Right kidney (tissue), 1 donor: Measurements from ENCODE around the gene TECR.
"Not testable (repeated sequence)": the region's sequence is repeated elsewhere in the genome, so short reads cannot be mapped to it uniquely, and the experiment has no call there.

Experiments used
- DNase-seq: peaks from one replicate; pipeline ENCODE4 v3.0.0-alpha.2; 2016

TECR gene

GRCh38 chr19:14533450-14533849, 4.1 kb downstream of the TECR start:
- DNase-seq: no peak

DNA sequence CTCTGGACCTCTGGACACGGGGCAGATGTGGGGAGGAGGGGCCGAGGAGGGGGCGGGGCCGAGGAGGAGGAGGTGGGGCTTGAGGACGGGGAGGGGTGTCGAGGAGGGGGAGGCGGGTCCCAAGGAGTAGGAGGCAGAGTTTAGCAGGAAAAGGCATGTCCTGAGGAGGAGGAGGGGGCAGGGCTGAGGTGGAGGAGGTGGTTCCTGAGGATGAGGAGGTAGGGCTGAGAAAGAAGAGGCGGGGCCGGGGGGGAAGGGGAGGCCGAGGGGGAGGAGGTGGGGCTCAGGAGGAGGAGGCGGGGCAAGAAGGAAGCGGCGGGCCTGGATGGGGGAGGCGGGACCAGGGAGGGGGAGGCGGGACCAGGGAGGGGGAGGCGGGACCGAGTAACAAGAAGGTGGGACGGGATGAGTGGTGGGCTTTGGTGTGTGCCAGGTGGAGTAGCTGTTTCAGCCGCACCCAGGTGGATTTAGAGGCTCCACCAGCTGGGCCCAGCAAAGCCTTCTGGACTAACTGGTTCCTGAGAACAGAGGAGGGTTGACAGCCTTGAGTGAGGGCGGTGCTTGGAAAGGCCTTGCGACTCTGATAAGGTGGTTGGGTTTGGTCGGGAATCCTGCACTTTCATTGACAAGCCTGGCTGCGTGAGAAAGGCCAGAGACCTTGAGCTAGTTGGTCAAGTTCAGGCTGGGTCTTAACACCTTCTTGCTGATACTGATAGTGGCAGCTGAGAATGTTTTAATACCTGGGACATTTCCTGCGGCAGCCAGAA, 7.7 kb downstream of the TECR start:
- DNase-seq: peak; percentile 29

- DNase-seq: no peak
These were observed 11.5 kb downstream of the TECR start for GRCh38 chr19:14540741-14541525.

- DNase-seq: not testable (repeated sequence)
These were observed 12.6 kb downstream of the TECR start for GRCh38 chr19:14541979-14542378.

- DNase-seq: no peak
These were observed 13.4 kb downstream of the TECR start for GRCh38 chr19:14542711-14543328.

- no peak for DNase-seq
These were observed 14.7 kb downstream of the TECR start for GRCh38 chr19:14544047-14544446.

DNA sequence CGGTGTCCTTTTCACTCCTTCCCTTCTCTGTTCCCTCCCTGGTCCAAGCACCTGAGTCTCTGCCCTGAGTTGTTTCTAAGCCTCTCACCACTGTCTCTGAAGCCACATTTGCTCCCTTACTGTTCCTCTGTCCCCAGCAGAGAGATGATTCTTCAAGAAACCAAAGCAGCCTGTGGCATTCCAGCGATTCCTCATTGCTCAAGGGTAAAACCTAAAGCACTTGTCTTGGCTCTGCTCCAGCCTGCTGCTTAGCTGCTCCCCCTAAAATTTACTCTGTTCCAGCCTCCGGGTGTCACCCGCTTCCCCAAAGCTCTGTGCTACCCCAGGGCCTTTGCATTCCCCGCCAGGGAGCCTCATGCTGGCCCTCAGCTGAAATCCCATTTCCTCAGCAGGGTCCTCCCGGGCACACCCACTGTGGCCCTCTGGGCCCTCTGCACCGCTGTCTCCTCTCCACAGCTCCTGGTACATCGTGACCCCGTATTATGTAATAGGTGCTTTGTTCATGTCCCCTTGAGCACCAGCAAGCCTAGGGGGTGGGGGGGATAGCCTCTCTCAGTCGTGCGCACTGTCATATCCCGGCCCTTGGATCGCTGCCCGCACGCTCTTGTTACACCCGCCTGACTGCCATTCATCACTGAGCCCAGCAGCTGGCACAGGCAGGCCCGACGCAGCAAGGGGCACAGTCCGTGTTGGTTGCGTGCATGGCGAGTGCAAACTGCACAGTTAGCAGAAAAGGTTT, 15.8 kb downstream of the TECR start:
- no peak for DNase-seq

GRCh38 chr19:14545716-14546082, 16.3 kb downstream of the TECR start:
- DNase-seq: no peak

DNA sequence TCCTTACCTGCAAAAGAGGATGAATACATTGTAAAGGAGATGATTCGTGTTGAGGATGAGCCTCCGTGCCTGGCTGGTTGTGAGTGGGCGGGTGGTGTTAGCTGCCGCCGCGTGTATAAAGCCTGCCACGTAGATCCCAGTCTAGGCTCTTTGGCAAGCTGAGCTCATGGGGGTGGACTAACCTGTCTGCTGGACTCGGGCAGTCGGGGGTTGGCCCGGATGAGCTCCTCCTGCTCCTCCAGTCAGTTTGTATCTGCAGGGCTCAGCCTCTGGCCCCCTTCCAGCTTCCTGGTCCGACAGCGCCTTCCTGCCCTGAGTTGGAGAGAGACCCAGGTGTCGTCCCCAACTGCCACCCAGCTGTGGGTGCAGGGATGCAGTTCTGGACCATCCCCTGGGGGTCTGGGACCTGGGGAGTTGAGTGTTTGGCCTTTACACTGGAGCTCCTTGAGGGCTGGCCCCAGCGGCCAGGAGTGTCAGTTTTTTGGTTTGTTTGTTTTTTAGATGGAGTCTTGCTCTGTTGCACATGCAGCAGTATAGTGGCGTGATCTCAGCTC, 20.9 kb downstream of the TECR start:
- no peak for DNase-seq

DNA sequence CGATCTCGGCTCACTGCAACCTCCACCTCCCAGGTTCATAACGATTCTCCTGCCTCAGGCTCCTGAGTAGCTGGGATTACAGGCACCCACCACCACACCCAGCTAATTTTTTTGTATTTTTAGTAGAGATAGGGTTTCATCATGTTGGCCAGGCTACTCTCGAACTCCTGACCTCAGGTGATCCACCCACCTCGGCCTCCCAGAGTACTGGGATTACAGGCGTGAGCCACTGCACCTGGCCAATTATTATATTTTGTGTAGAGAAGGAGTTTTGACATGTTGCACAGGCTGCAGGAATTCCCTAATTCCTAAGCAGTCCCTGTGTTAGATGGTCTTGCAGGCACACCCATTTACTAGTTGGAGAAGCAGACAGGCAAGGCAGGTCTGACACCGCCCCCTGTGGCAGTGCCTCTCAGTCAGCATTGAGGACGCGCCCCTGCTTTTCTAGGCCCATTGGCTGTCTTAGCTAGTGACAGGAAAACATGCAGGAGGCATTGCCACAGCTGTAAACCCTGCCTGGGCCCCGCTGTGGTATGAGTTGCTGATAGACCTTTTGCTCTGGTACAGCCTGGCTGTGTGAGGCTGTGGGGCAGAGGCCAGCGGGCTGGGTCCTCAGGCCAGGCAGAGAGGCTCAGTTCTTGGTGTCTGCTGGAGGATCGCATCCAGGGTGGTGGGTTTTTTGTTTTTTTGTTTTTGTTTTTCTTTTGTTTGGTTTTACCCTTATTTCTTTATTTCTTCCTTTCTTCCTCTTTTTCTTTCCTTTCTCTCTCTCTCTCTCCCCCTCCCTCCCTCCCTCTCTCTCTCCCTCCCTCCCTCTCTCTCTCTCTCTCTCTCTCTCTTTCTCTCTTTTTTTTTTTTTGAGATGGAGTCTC, 22.0 kb downstream of the TECR start:
- DNase-seq: not testable (repeated sequence)

DNA sequence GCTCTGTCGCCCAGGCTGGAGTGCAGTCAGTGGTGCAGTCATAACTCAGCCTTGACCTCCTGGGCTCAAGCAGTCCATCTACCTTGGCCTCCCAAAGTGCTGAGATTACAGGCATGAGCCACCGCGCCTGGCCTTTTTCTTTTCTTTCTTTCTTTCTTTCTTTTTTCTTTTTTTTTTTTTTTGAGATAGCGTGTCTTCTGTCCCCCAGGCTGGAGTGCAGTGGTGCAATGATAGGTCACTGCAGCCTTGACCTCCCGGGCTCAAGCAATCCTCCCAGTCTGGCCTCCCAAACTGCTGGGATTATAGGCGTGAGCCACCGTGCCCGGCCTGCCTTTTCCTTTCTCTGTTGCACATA, 22.6 kb downstream of the TECR start:
- not testable (repeated sequence) for DNase-seq

GRCh38 chr19:14553042-14553938, 23.9 kb downstream of the TECR start:
- DNase-seq: no peak

GRCh38 chr19:14553939-14554243, 24.5 kb downstream of the TECR start:
- no peak for DNase-seq

GRCh38 chr19:14554382-14554812, 25.0 kb downstream of the TECR start:
- DNase-seq: no peak

GRCh38 chr19:14555918-14556661, 26.7 kb downstream of the TECR start:
- DNase-seq: no peak

DNA sequence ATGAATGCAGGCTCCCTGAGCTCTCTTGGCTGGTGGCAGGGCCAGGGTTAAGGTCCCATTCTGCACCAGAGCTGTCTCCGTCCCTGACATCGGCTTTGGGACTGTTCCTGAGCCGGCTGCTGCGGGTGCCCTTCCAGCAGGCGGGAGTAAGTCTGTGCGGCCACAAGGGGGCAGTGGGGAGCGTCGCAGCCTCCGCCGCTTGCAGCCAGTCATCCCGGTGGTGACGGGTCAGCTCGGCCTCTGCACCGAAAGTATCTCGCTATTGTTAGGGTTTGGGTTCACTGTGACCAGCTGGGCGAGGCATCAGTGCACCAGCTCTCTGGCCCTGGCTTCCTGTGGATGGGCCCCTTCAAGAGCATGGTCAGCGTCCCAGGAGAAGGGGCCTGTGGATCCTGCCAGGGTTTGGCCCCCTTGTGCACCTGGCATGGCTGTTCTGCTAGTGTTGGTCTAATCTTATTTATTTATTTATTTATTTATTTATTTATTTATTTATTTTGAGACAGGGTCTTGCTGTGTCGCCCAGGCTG, 27.3 kb downstream of the TECR start:
- DNase-seq: peak; percentile 63

DNA sequence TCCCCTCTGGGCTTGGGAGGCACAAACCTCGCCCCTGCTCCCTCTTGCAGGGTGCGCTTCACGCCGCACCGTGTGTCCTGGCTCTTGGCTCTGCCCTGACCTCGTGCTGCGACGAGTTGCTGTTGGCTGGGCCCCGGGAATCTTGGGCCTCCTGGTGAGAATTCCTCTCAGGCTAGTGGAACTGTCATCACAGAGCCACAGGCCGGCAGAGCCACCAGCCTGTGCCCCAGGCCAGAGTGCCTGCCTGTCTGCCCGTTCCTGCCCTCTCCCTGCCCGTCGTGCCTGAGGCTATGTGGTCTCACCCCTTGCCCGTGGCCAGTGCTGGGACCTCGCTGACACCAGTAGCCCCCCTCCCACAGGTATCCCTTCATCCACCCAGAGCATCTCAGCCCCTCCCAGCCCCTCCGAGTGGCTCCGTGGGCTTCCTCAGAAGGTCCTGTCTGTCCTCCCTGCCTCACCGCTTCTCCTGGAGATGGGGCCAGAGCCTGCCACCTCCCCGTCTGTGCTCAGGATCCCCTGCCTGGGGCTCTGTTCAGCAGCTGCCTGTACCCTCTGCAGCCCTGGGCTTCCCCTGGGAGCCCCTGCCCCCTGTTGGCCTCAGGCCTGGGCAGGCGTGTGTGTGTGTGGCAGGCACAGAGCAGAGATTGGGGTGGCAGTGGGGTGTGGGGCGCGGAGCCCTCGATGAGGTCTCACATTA, 29.1 kb downstream of the TECR start:
- no peak for DNase-seq

DNA sequence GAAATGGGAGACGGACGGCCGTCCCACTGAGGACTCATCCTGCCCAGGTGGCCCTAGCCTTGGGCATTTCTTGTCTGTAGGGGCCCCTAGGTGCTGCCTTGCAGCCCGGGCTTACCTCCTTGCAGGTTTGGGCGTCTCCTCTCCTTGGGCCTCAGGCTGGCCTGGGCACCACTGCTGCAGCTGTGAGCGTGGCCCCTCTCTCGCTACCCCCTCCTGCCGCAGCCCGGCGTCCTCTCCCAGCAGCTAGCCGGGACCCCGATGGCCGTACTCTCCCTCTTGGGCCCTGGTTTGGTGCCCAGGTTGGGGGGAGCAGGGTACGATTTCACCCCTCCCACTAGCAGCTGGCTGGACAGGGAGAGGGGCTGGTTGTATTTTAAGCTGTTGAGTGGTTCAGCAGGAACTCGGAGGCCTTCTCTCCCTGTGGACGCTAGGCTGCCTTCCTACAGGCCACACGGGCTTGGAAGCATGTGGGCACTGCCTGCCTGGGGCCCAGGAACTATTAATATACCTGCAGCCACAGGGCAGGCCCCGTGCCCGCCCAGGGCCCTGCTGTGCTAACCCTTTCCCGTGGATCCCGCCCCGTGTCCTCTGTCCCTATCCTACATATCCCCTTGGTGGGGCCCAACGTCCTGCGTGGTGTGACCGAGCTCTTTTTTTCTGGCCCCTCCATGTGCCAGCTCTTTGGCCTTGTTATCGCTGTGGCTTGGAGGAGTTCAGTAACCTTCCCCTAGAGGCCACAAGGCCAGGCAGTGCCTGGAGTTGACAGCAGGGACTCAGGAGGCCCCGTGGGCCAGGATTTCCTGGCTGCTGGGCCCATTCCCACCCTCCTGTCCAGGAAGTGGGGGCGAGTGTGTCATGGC, 30.8 kb downstream of the TECR start:
- no peak for DNase-seq
